GM23338 (cell line): ENCODE measurements around the gene UBALD2.

Source experiments
- CTCF ChIP-seq, 2 experiments: fragments of 200-600 bp in 1 of 2; sonication (generic) in 1 of 2; conservative IDR thresholded peaks; 2 replicates each; pipeline versions ENCODE4 v1.5.1 to v1.6.1; 2016 to 2017; ENCODE audit warnings: antibody characterized with exemption in 2 of 2, low read depth in 2 of 2, mild to moderate bottlenecking in 2 of 2, moderate library complexity in 1 of 2
- EZH2 ChIP-seq: fragments of 200-600 bp; sonication (generic); IDR thresholded peaks from one replicate; pipeline ENCODE4 v1.8.0; 2017; ENCODE audit warnings: antibody characterized with exemption, mild to moderate bottlenecking, low read depth; ENCODE audit not compliant: unreplicated experiment
- POLR2AphosphoS5 ChIP-seq: IDR thresholded peaks from 2 replicates; pipeline ENCODE4 v1.6.1; 2016; ENCODE audit warnings: antibody characterized with exemption, low read depth

- no peak for TF ChIP-seq CTCF (conservative IDR thresholded peaks at IDR 0.05; ENCODE audit: low read depth in 2 of 2)
- no peak for TF ChIP-seq EZH2
- no peak for TF ChIP-seq POLR2AphosphoS5
These were observed 39.3 kb downstream of the UBALD2 start for GRCh38 chr17:76304226-76305134.
